CD14-positive monocyte (primary cell): ENCODE data around the gene ZAP70. TPM values are rescaled to one million over a fixed set of nuclear protein-coding genes. Genes with fewer than 3 reads are reported as not detected.

Experiments used
- DNase-seq, 3 donors: peaks; one replicate each; pipeline ENCODE4 v3.0.0-alpha.2; 2011 to 2022
- H2AFZ ChIP-seq: 2 replicates; pipeline ENCODE4 v1.6.0; 2012; ENCODE audit warnings: mild to moderate bottlenecking, low read depth, low read length, inconsistent platforms; ENCODE audit not compliant: insufficient read depth, poor library complexity, severe bottlenecking
- H3K27ac ChIP-seq, 2 donors: 1 replicate in 1 of 2; 2 replicates in 1 of 2; pipeline ENCODE4 v1.5.1; 2012 to 2013; ENCODE audit warnings: low read length in 2 of 2, control low read depth in 1 of 2, inconsistent platforms in 1 of 2, low read depth in 1 of 2, mild to moderate bottlenecking in 1 of 2
- H3K27me3 ChIP-seq, 2 donors: one replicate each; pipeline versions ENCODE4 v1.6.0 to v1.6.1; 2011 to 2013; ENCODE audit warnings: low read length in 2 of 2; ENCODE audit not compliant: control insufficient read depth in 2 of 2, insufficient read depth in 2 of 2
- H3K36me3 ChIP-seq, 2 donors: replicated peaks in 1 of 2; 1 replicate in 1 of 2; 2 replicates in 1 of 2; pipeline versions ENCODE4 v1.5.1 to v1.6.1; 2012 to 2013; ENCODE audit warnings: low read length in 2 of 2, control low read depth in 1 of 2, inconsistent platforms in 1 of 2, mild to moderate bottlenecking in 1 of 2; ENCODE audit not compliant: insufficient read depth in 2 of 2, control insufficient read depth in 1 of 2
- H3K4me1 ChIP-seq, 2 donors: 1 replicate in 1 of 2; 2 replicates in 1 of 2; pipeline versions ENCODE4 v1.5.1 to v1.6.1; 2012 to 2013; ENCODE audit warnings: low read length in 2 of 2, control low read depth in 1 of 2, inconsistent platforms in 1 of 2, mild to moderate bottlenecking in 1 of 2, moderate library complexity in 1 of 2; ENCODE audit not compliant: insufficient read depth in 2 of 2, control insufficient read depth in 1 of 2
- H3K4me2 ChIP-seq: replicated peaks from 2 replicates; pipeline ENCODE3; 2012; ENCODE audit warnings: low read length, moderate library complexity, mild to moderate bottlenecking; ENCODE audit not compliant: poor library complexity, severe bottlenecking; ENCODE audit errors: extremely low read depth
- H3K4me3 ChIP-seq, 3 experiments: fragments of 200-600 bp in 1 of 3; sonication (generic) in 1 of 3; replicated peaks in 1 of 3; 1 replicate in 2 of 3; 2 replicates in 1 of 3; pipeline ENCODE4 v1.5.1; 2011 to 2013; ENCODE audit warnings: low read length in 3 of 3, mild to moderate bottlenecking in 3 of 3, control low read depth in 2 of 3, low read depth in 2 of 3, inconsistent platforms in 1 of 3, moderate library complexity in 1 of 3
- H3K79me2 ChIP-seq: 2 replicates; pipeline ENCODE4 v1.6.0; 2012; ENCODE audit warnings: mild to moderate bottlenecking, control low read depth, inconsistent platforms, low read length, moderate library complexity; ENCODE audit not compliant: insufficient read depth
- H3K9ac ChIP-seq: 2 replicates; pipeline ENCODE4 v1.6.0; 2017; ENCODE audit warnings: low read length, mild to moderate bottlenecking; ENCODE audit not compliant: insufficient read depth, poor library complexity, severe bottlenecking
- H3K9me3 ChIP-seq, 2 donors: replicated peaks in 1 of 2; 1 replicate in 1 of 2; 2 replicates in 1 of 2; pipeline versions ENCODE4 v1.5.1 to v1.6.1; 2012 to 2013; ENCODE audit warnings: low read length in 2 of 2, control low read depth in 1 of 2; ENCODE audit not compliant: control insufficient read depth in 1 of 2, insufficient read depth in 1 of 2
- H4K20me1 ChIP-seq: 2 replicates; pipeline ENCODE4 v1.6.0; 2012; ENCODE audit warnings: mild to moderate bottlenecking, low read length, control low read depth, moderate library complexity; ENCODE audit not compliant: insufficient read depth
- H3K27ac Mint-ChIP-seq, 7 donors: one replicate each; pipeline ENCODE4 v1.8.0; 2020; ENCODE audit warnings: mild to moderate bottlenecking in 7 of 7, mixed read lengths in 7 of 7, moderate library complexity in 6 of 7, inconsistent platforms in 2 of 7
- H3K27me3 Mint-ChIP-seq, 3 donors: one replicate each; pipeline ENCODE4 v1.8.0; 2021 to 2022; ENCODE audit warnings: low read depth in 3 of 3, mild to moderate bottlenecking in 3 of 3, mixed read lengths in 3 of 3, moderate library complexity in 3 of 3, inconsistent platforms in 1 of 3
- H3K36me3 Mint-ChIP-seq, 2 donors: one replicate each; pipeline ENCODE4 v1.8.0; 2020; ENCODE audit warnings: mixed read lengths in 2 of 2, inconsistent platforms in 1 of 2, mild to moderate bottlenecking in 1 of 2
- H3K4me1 Mint-ChIP-seq: one replicate; pipeline ENCODE4 v1.8.0; 2020; ENCODE audit warnings: mild to moderate bottlenecking, mixed read lengths
- H3K4me3 Mint-ChIP-seq, 2 donors: one replicate each; pipeline ENCODE4 v1.8.0; 2020; ENCODE audit warnings: mild to moderate bottlenecking in 2 of 2, mixed read lengths in 2 of 2, moderate library complexity in 1 of 2
- H3K9me3 Mint-ChIP-seq, 7 donors: one replicate each; pipeline ENCODE4 v1.8.0; 2020 to 2022; ENCODE audit warnings: mixed read lengths in 7 of 7, mild to moderate bottlenecking in 6 of 7, moderate library complexity in 6 of 7, inconsistent platforms in 2 of 7
- CTCF ChIP-seq: fragments of 200-600 bp; IDR thresholded peaks from one replicate; pipeline ENCODE4 v1.8.0; 2022; ENCODE audit warnings: antibody characterized with exemption, mild to moderate bottlenecking
- WGBS: methylation state at CpG from one replicate; pipeline ENCODE4 v1.1.5; 2013; ENCODE audit warnings: missing lambda C conversion rate; ENCODE audit not compliant: insufficient coverage; 5-methylcytosine and 5-hydroxymethylcytosine counted together
- intact Hi-C, 2 donors: fragments of 100-400 bp; cut with micrococcal nuclease; formaldehyde crosslinking; loops; one replicate each; pipeline versions ENCODE4 v1.15.0 to v1.15.1; 2023
- polyA plus RNA-seq, 3 donors: library from polyadenylated mRNA; depleted of rRNA in 1 of 3; unstranded in 2 of 3; stranded (reverse) in 1 of 3; fragments of 300-500 nt in 2 of 3; fragments of >200 nt in 1 of 3; fragmentation: Illumina TruSeq in 2 of 3; gene quantifications; 1 replicate in 2 of 3; 2 replicates in 1 of 3; pipeline ENCODE4 v1.2.3, GENCODE V29; 2012 to 2021

ZAP70 gene
- polyA plus RNA-seq, 3 donors, result 0.30 to 0.69 (median 0.38) TPM

GRCh38 chr2:97758131-97758705, 44.8 kb downstream of the ZAP70 start:
- H3K9me3 ChIP-seq, result no peaks in the 10 kb centered on the region
- Mint-ChIP-seq H3K27ac (no peak overlapping the region), H3K36me3 (peaks cover 85 to 99% of the 10 kb centered on the region in 2 donors), H3K9me3 (no peaks in the 10 kb centered on the region), H3K27me3 (peaks cover 0 to 1% (median 0%) of the 10 kb centered on the region in 3 donors), H3K4me1 (peaks cover 10% of the 10 kb centered on the region), H3K4me3 (no peak overlapping the region)
- WGBS, result no CpG with 5 or more reads among the region's 1 CpG
- peaks cover 0 to 7% of the 10 kb centered on the region in 2 donors for H3K4me1 ChIP-seq
- peak overlapping the region in 1 of 2 donors; percentile 51 for H3K27ac ChIP-seq
- H3K4me2 ChIP-seq, result no peak overlapping the region
- H3K9ac ChIP-seq, result no peak overlapping the region
- no peaks in the 10 kb centered on the region for H3K27me3 ChIP-seq
- no peak for TF ChIP-seq CTCF
- H2AFZ ChIP-seq, result no peak overlapping the region
- intact Hi-C loops, result no loop called here
- no peak for DNase-seq
- peaks cover 84 to 98% of the 10 kb centered on the region in 2 donors for H3K36me3 ChIP-seq
- H4K20me1 ChIP-seq, result no peaks in the 10 kb centered on the region
- H3K4me3 ChIP-seq, result no peak overlapping the region
- no peaks in the 10 kb centered on the region for H3K79me2 ChIP-seq

GRCh38 chr2:97759727-97760407, 46.5 kb downstream of the ZAP70 start:
- 96% methylated on average over 4 of the region's 9 CpGs for WGBS
- H3K36me3 Mint-ChIP-seq, result peaks cover 94 to 100% of the 10 kb centered on the region in 2 donors
- H3K4me1 Mint-ChIP-seq, result peaks cover 12% of the 10 kb centered on the region
- Histone ChIP-seq H3K36me3 (peaks cover 95 to 100% of the 10 kb centered on the region in 2 donors), H3K9ac (no peak overlapping the region), H3K27me3 (no peaks in the 10 kb centered on the region), H4K20me1 (no peaks in the 10 kb centered on the region), H3K9me3 (no peaks in the 10 kb centered on the region), H3K27ac (no peak overlapping the region), H3K79me2 (no peaks in the 10 kb centered on the region), H3K4me1 (peaks cover 0 to 7% of the 10 kb centered on the region in 2 donors), H2AFZ (no peak overlapping the region), H3K4me2 (no peak overlapping the region), H3K4me3 (no peak overlapping the region)
- peak overlapping the region in 3 of 7 donors; percentile 26 to 59 (median 36) for H3K27ac Mint-ChIP-seq
- DNase-seq, result no peak
- H3K27me3 Mint-ChIP-seq, result peaks cover 0 to 1% (median 0%) of the 10 kb centered on the region in 3 donors
- no peak overlapping the region for H3K4me3 Mint-ChIP-seq
- TF ChIP-seq CTCF, result no peak
- no peaks in the 10 kb centered on the region for H3K9me3 Mint-ChIP-seq
- intact Hi-C loops, result no loop called here
